HG03354 (cell line): ENCODE results near the gene CSRNP3.

ENCODE experiments used
- ATAC-seq: cut with Tn5 transposase; IDR thresholded peaks from one replicate; pipeline ENCODE4 v1.9.1; 2021; ENCODE audit warnings: mild to moderate bottlenecking; ENCODE audit not compliant: unreplicated experiment, poor library complexity, severe bottlenecking

Gene CSRNP3

GRCh38 chr2:165469417-165469816, at the start of gene CSRNP3:
CSRNP3 (plus strand) TSS chr2:165469698; CDS start chr2:165595066, 125,368 bp downstream.
- no peak for ATAC-seq

- ATAC-seq = no peak
Measured at GRCh38 chr2:165420231-165420630, 49.3 kb upstream of the CSRNP3 start.

GRCh38 chr2:165423081-165423480, 46.4 kb upstream of the CSRNP3 start:
- no peak for ATAC-seq

GRCh38 chr2:165425556-165425955, 43.9 kb upstream of the CSRNP3 start:
- ATAC-seq = no peak

- ATAC-seq = no peak
Measured at GRCh38 chr2:165427686-165428085, 41.8 kb upstream of the CSRNP3 start.

GRCh38 chr2:165428926-165429325, 40.6 kb upstream of the CSRNP3 start:
- ATAC-seq = no peak

- no peak for ATAC-seq
Measured at GRCh38 chr2:165431014-165431413, 38.5 kb upstream of the CSRNP3 start.

- ATAC-seq = no peak
Measured at GRCh38 chr2:165432234-165432966, 37.1 kb upstream of the CSRNP3 start.

- no peak for ATAC-seq
Measured at GRCh38 chr2:165434865-165435496, 34.5 kb upstream of the CSRNP3 start.

GRCh38 chr2:165435611-165436010, 33.9 kb upstream of the CSRNP3 start:
- ATAC-seq = no peak

GRCh38 chr2:165436559-165436958, 32.9 kb upstream of the CSRNP3 start:
- ATAC-seq = peak; percentile 58

GRCh38 chr2:165440367-165440766, 29.1 kb upstream of the CSRNP3 start:
- ATAC-seq = no peak

- no peak for ATAC-seq
Measured at GRCh38 chr2:165443511-165443910, 26.0 kb upstream of the CSRNP3 start.

- ATAC-seq = no peak
Measured at GRCh38 chr2:165448406-165448805, 21.1 kb upstream of the CSRNP3 start.

GRCh38 chr2:165450156-165450555, 19.3 kb upstream of the CSRNP3 start:
- no peak for ATAC-seq

- no peak for ATAC-seq
Measured at GRCh38 chr2:165452327-165452726, 17.2 kb upstream of the CSRNP3 start.

- ATAC-seq = no peak
Measured at GRCh38 chr2:165453561-165454094, 15.9 kb upstream of the CSRNP3 start.

- ATAC-seq = no peak
Measured at GRCh38 chr2:165454905-165455304, 14.6 kb upstream of the CSRNP3 start.

GRCh38 chr2:165456027-165456426, 13.5 kb upstream of the CSRNP3 start:
- no peak for ATAC-seq

- ATAC-seq = no peak
Measured at GRCh38 chr2:165462443-165462842, 7.1 kb upstream of the CSRNP3 start.

GRCh38 chr2:165466386-165466785, 3.1 kb upstream of the CSRNP3 start:
- no peak for ATAC-seq
